ENCODE results near the gene SLC34A3.

GRCh38 chr9:137251490-137252268 is 21.0 kb downstream of the SLC34A3 start:
- TF ChIP-seq CTCF (IDR thresholded peaks at IDR 0.05) (no peak), EZH2 (IDR thresholded peaks at IDR 0.05; ENCODE audit: borderline replicate concordance, insufficient read depth, low read depth, low read length, poor library complexity, severe bottlenecking) (no peak)

All from B cell (primary cell).